Mucosa of stomach (tissue), 1 donor: ENCODE results near the gene RPSA.
"Not testable (repeated sequence)": the region's sequence is repeated elsewhere in the genome, so short reads cannot be mapped to it uniquely, and the experiment has no call there.

Experiments
- H3K27me3 ChIP-seq: one replicate; pipeline ENCODE4 v1.7.0; 2013; ENCODE audit warnings: mild to moderate bottlenecking, low read length; ENCODE audit not compliant: control insufficient read depth, insufficient read depth
- H3K36me3 ChIP-seq: one replicate; pipeline ENCODE4 v1.7.0; 2013; ENCODE audit warnings: low read length; ENCODE audit not compliant: control insufficient read depth, insufficient read depth
- H3K4me1 ChIP-seq: one replicate; pipeline ENCODE4 v1.7.0; 2013; ENCODE audit warnings: mild to moderate bottlenecking, low read length; ENCODE audit not compliant: control insufficient read depth, insufficient read depth
- H3K4me3 ChIP-seq: one replicate; pipeline ENCODE4 v1.7.0; 2013; ENCODE audit warnings: low read length
- H3K9ac ChIP-seq: one replicate; pipeline ENCODE4 v1.7.0; 2013; ENCODE audit warnings: mild to moderate bottlenecking, low read length, moderate library complexity
- H3K9me3 ChIP-seq: one replicate; pipeline ENCODE4 v1.7.0; 2013; ENCODE audit warnings: mild to moderate bottlenecking, low read length, moderate library complexity; ENCODE audit not compliant: control insufficient read depth
- donor health status: Pancreatic carcinoma.

The RPSA gene

GRCh38 chr3:39413691-39414420 is 7.3 kb downstream of the RPSA start:
- no peak overlapping the region for H3K4me3 ChIP-seq
- peaks cover 7% of the 10 kb centered on the region for H3K4me1 ChIP-seq
- H3K9me3 ChIP-seq = no peaks in the 10 kb centered on the region
- no peaks in the 10 kb centered on the region for H3K27me3 ChIP-seq
- peaks cover 16% of the 10 kb centered on the region for H3K36me3 ChIP-seq
- no peak overlapping the region for H3K9ac ChIP-seq

- peaks cover 7% of the 10 kb centered on the region for H3K4me1 ChIP-seq
- H3K36me3 ChIP-seq = peaks cover 16% of the 10 kb centered on the region
- no peaks in the 10 kb centered on the region for H3K27me3 ChIP-seq
- H3K9me3 ChIP-seq = no peaks in the 10 kb centered on the region
- H3K9ac ChIP-seq = no peak overlapping the region
- H3K4me3 ChIP-seq = no peak overlapping the region
Measured at GRCh38 chr3:39414421-39414907, 7.9 kb downstream of the RPSA start.

- not testable (repeated sequence) for H3K9me3 ChIP-seq, H3K27me3 ChIP-seq, H3K4me1 ChIP-seq, H3K4me3 ChIP-seq, H3K9ac ChIP-seq
- peaks cover 16% of the 10 kb centered on the region for H3K36me3 ChIP-seq
Measured at GRCh38 chr3:39415302-39415701, 8.8 kb downstream of the RPSA start.

GRCh38 chr3:39415983-39416382 is 9.5 kb downstream of the RPSA start:
- Histone ChIP-seq H3K9me3 (no peaks in the 10 kb centered on the region), H3K9ac (no peak overlapping the region), H3K36me3 (peaks cover 12% of the 10 kb centered on the region), H3K4me1 (peaks cover 7% of the 10 kb centered on the region), H3K27me3 (no peaks in the 10 kb centered on the region), H3K4me3 (no peak overlapping the region)

GRCh38 chr3:39416998-39417397 is 10.5 kb downstream of the RPSA start:
- not testable (repeated sequence) for H3K9ac ChIP-seq, H3K9me3 ChIP-seq, H3K4me1 ChIP-seq

GRCh38 chr3:39418556-39419225 is 12.2 kb downstream of the RPSA start:
- H3K36me3 ChIP-seq, H3K4me3 ChIP-seq, H3K27me3 ChIP-seq, H3K9ac ChIP-seq, H3K9me3 ChIP-seq, H3K4me1 ChIP-seq: not testable (repeated sequence)

More at GRCh38 chr3:39416998-39417397, 10.5 kb downstream of the RPSA start:
- not testable (repeated sequence) for H3K36me3 ChIP-seq, H3K4me3 ChIP-seq, H3K27me3 ChIP-seq

GRCh38 chr3:39419742-39420315 is 13.3 kb downstream of the RPSA start:
- Histone ChIP-seq H3K36me3 (no peaks in the 10 kb centered on the region), H3K4me1 (no peaks in the 10 kb centered on the region), H3K4me3 (no peak overlapping the region), H3K27me3 (no peaks in the 10 kb centered on the region), H3K9ac (no peak overlapping the region), H3K9me3 (no peaks in the 10 kb centered on the region)

GRCh38 chr3:39420543-39420942 is 14.0 kb downstream of the RPSA start:
- no peaks in the 10 kb centered on the region for H3K36me3 ChIP-seq
- no peak overlapping the region for H3K9ac ChIP-seq
- no peaks in the 10 kb centered on the region for H3K9me3 ChIP-seq
- H3K4me1 ChIP-seq = no peaks in the 10 kb centered on the region
- H3K4me3 ChIP-seq = no peak overlapping the region
- H3K27me3 ChIP-seq = no peaks in the 10 kb centered on the region

GRCh38 chr3:39423436-39423970 is 17.0 kb downstream of the RPSA start:
- no peak overlapping the region for H3K4me3 ChIP-seq
- no peak overlapping the region for H3K9ac ChIP-seq
- H3K27me3 ChIP-seq = no peaks in the 10 kb centered on the region
- no peaks in the 10 kb centered on the region for H3K9me3 ChIP-seq
- no peaks in the 10 kb centered on the region for H3K4me1 ChIP-seq
- no peaks in the 10 kb centered on the region for H3K36me3 ChIP-seq

- Histone ChIP-seq H3K27me3 (no peaks in the 10 kb centered on the region), H3K36me3 (no peaks in the 10 kb centered on the region), H3K9ac (no peak overlapping the region), H3K4me3 (no peak overlapping the region), H3K9me3 (no peaks in the 10 kb centered on the region), H3K4me1 (no peaks in the 10 kb centered on the region)
Measured at GRCh38 chr3:39426312-39426711, 19.8 kb downstream of the RPSA start.

- Histone ChIP-seq H3K36me3 (no peaks in the 10 kb centered on the region), H3K9ac (no peak overlapping the region), H3K27me3 (no peaks in the 10 kb centered on the region), H3K9me3 (no peaks in the 10 kb centered on the region), H3K4me3 (no peak overlapping the region), H3K4me1 (no peaks in the 10 kb centered on the region)
Measured at GRCh38 chr3:39427506-39427905, 21.0 kb downstream of the RPSA start.

- H3K4me1 ChIP-seq = peaks cover 5% of the 10 kb centered on the region
- H3K27me3 ChIP-seq = no peaks in the 10 kb centered on the region
- no peak overlapping the region for H3K4me3 ChIP-seq
- no peaks in the 10 kb centered on the region for H3K36me3 ChIP-seq
- no peaks in the 10 kb centered on the region for H3K9me3 ChIP-seq
- H3K9ac ChIP-seq = no peak overlapping the region
Measured at GRCh38 chr3:39428745-39429201, 22.3 kb downstream of the RPSA start.
